Activated T-helper 1 cell treated with anti-CD3 and anti-CD28 coated beads, Interleukin-2, amount 50 U/mL, for 16 hours (primary cell): ENCODE results near the gene BRS3.
"Not testable (repeated sequence)": the region's sequence is repeated elsewhere in the genome, so short reads cannot be mapped to it uniquely, and the experiment has no call there.

Experiments used
- DNase-seq, 2 donors: peaks; one replicate each; pipeline ENCODE4 v3.0.0-alpha.2; 2020; ENCODE audit warnings: low read depth in 1 of 2, low spot score in 1 of 2

Gene BRS3

GRCh38 chrX:136487647-136488046 lies at the start of gene BRS3:
BRS3 (plus strand) TSS chrX:136487947; CDS start chrX:136488115, 168 bp downstream.
- DNase-seq = no peak

- no peak for DNase-seq
Measured at GRCh38 chrX:136438192-136438591, 49.6 kb upstream of the BRS3 start.

- not testable (repeated sequence) for DNase-seq
Measured at GRCh38 chrX:136445674-136446073, 42.1 kb upstream of the BRS3 start.

GRCh38 chrX:136446208-136446607 lies 41.5 kb upstream of the BRS3 start:
- DNase-seq = no peak

- DNase-seq = no peak
Measured at GRCh38 chrX:136447308-136447707, 40.4 kb upstream of the BRS3 start.

GRCh38 chrX:136447968-136448367 lies 39.8 kb upstream of the BRS3 start:
- DNase-seq = no peak

GRCh38 chrX:136450050-136450830 lies 37.5 kb upstream of the BRS3 start:
- DNase-seq = no peak

GRCh38 chrX:136452614-136453013 lies 35.1 kb upstream of the BRS3 start:
- DNase-seq = no peak

- DNase-seq = no peak
Measured at GRCh38 chrX:136453114-136453513, 34.6 kb upstream of the BRS3 start.

GRCh38 chrX:136453771-136454170 lies 34.0 kb upstream of the BRS3 start:
- DNase-seq = no peak

GRCh38 chrX:136456133-136456532 lies 31.6 kb upstream of the BRS3 start:
- no peak for DNase-seq

GRCh38 chrX:136457303-136457917 lies 30.3 kb upstream of the BRS3 start:
- no peak for DNase-seq

- no peak for DNase-seq
Measured at GRCh38 chrX:136464589-136464988, 23.2 kb upstream of the BRS3 start.

GRCh38 chrX:136467303-136467702 lies 20.4 kb upstream of the BRS3 start:
- no peak for DNase-seq

GRCh38 chrX:136468391-136469103 lies 19.2 kb upstream of the BRS3 start:
- no peak for DNase-seq

- no peak for DNase-seq
Measured at GRCh38 chrX:136473663-136474062, 14.1 kb upstream of the BRS3 start.

- DNase-seq = no peak
Measured at GRCh38 chrX:136475236-136475635, 12.5 kb upstream of the BRS3 start.

- no peak for DNase-seq
Measured at GRCh38 chrX:136476501-136476900, 11.2 kb upstream of the BRS3 start.

GRCh38 chrX:136477026-136477425 lies 10.7 kb upstream of the BRS3 start:
- no peak for DNase-seq

- DNase-seq = no peak
Measured at GRCh38 chrX:136480383-136480782, 7.4 kb upstream of the BRS3 start.

GRCh38 chrX:136488706-136489105 lies 959 bp downstream of the BRS3 start:
- DNase-seq = no peak

- DNase-seq = no peak
Measured at GRCh38 chrX:136491832-136492231, 4.1 kb downstream of the BRS3 start.
